WI38 (cell line): Measurements from ENCODE around the gene SLC5A12.

Experiments
- H3K4me3 ChIP-seq: 2 replicates; pipeline ENCODE4 v1.5.1; 2011; ENCODE audit warnings: low read depth, mild to moderate bottlenecking, control low read depth, low read length
- TF ChIP-seq, protein P1 (sequence below): IDR thresholded peaks from 2 replicates; pipeline ENCODE4 v1.5.1; 2012; ENCODE audit warnings: low read depth, mild to moderate bottlenecking, control low read depth, low read length

SLC5A12 gene

GRCh38 chr11:26626346-26626745, 95.5 kb downstream of the SLC5A12 start:
- H3K4me3 ChIP-seq: no peak overlapping the region

DNA sequence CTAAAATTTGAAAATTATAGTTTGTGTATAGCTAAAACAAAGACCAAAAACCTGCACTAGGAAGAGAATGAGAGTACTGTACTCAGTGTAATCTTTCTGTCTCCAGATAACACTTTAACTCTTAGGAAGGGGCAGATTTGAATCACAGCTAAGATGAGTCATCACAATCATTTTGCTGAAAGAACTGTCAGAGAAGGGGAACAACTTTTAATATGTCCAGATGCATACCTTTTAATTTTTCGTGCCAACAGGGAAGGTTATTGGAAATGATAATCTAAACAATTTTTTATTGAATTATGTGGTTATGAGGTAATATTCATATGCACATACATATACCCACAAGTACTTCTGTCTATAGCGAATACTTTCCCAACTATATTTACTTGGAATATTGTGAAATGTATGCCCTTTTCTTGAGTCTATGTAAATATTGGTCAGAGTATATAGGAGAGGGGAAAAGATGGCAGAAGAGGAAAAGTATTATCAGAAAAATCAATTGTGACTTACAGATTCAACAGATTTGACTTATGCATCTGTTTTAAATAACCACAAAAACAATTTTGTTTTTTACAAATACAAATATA, 98.7 kb downstream of the SLC5A12 start:
- TF ChIP-seq, protein P1, sequence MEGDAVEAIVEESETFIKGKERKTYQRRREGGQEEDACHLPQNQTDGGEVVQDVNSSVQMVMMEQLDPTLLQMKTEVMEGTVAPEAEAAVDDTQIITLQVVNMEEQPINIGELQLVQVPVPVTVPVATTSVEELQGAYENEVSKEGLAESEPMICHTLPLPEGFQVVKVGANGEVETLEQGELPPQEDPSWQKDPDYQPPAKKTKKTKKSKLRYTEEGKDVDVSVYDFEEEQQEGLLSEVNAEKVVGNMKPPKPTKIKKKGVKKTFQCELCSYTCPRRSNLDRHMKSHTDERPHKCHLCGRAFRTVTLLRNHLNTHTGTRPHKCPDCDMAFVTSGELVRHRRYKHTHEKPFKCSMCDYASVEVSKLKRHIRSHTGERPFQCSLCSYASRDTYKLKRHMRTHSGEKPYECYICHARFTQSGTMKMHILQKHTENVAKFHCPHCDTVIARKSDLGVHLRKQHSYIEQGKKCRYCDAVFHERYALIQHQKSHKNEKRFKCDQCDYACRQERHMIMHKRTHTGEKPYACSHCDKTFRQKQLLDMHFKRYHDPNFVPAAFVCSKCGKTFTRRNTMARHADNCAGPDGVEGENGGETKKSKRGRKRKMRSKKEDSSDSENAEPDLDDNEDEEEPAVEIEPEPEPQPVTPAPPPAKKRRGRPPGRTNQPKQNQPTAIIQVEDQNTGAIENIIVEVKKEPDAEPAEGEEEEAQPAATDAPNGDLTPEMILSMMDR: no peak
- no peak overlapping the region for H3K4me3 ChIP-seq

More at GRCh38 chr11:26626346-26626745, 95.5 kb downstream of the SLC5A12 start:
- TF ChIP-seq, protein P1: no peak

DNA sequence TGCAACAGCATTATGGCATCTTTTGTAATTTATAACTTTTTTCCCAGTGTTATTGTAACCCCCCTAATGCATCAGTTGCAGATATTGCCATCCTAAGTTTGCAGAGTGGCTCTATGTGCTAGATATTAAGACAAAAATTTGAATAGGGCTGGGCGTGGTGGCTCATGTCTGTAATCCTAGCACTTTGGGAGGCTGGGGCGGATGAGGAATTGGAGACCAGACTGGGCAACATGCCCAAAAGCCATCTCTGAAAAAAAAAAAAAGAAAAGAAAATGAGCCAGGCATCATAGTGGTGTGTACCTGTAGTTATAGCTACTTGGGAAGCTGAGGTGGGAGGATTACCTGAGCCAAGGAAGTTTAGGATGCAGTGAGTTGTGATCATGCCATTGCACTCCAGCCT, 99.7 kb downstream of the SLC5A12 start:
- TF ChIP-seq, protein P1: no peak
- H3K4me3 ChIP-seq: no peak overlapping the region

- TF ChIP-seq, protein P1: no peak
- H3K4me3 ChIP-seq: no peak overlapping the region
These were observed 100.7 kb downstream of the SLC5A12 start for GRCh38 chr11:26621132-26621531.

GRCh38 chr11:26620282-26621045, 101.4 kb downstream of the SLC5A12 start:
- H3K4me3 ChIP-seq: no peak overlapping the region
- TF ChIP-seq, protein P1: no peak

GRCh38 chr11:26618441-26618840, 103.4 kb downstream of the SLC5A12 start:
- TF ChIP-seq, protein P1: no peak
- H3K4me3 ChIP-seq: no peak overlapping the region
